ENCODE measurements around the gene PLXNA2. TPM values are rescaled to one million over a fixed set of nuclear protein-coding genes. Genes with fewer than 3 reads are reported as not detected.
A peak's percentile ranks its signal among the peaks of the same experiment; 100 is the strongest.

Gene PLXNA2
- polyA plus RNA-seq, 1 of the 3 experiments (the other 2 are of a cell fraction) = 8.5 TPM

DNA sequence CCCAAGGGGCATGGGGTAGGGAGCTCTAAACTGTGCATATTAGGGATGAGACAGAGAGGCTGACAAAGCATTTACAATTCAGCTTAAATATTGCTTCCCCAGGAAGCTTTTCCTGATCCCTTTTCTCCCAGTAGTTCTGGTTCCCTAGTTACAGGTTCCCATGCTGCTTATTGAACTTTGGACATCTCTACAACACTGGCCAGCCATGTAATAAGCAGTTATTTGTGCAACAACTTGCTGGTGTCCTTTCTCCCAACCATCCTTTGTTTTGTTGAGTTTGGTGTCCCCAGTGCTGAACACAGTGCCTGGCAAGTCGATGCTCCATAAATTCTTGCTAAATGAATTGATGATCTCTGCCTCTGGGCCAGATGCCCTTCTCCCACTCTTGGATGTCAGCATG lies 80.6 kb downstream of the PLXNA2 start:
- peaks cover 50 to 91% of the 10 kb centered on the region in 2 experiments for H3K4me1 ChIP-seq (ENCODE audit: control insufficient read depth in 1 of 2, insufficient read depth in 2 of 2, low read depth in 1 of 2, low read length in 1 of 2)
- H2AFZ ChIP-seq (ENCODE audit: low read depth) = no peak overlapping the region
- no peak overlapping the region for H3K4me3 ChIP-seq (ENCODE audit: low read depth in 2 of 2, low read length in 1 of 2)
- no peaks in the 10 kb centered on the region for H4K20me1 ChIP-seq (ENCODE audit: insufficient read depth)
- TF ChIP-seq RXRA (IDR thresholded peaks at IDR 0.05; ENCODE audit: borderline replicate concordance, low read depth) = no peak
- H3K36me3 ChIP-seq (replicated peaks in 1 of 2; ENCODE audit: control insufficient read depth in 1 of 2, insufficient read depth in 2 of 2, low read length in 1 of 2) = peaks cover 3 to 4% of the 10 kb centered on the region in 2 experiments
- CTCF ChIA-PET = interaction anchor here (1.4 to 3.0 kb wide), 4 partner anchors 31 to 142 kb away, joined by 3 to 26 read pairs (median 5); partner anchors contain the start of gene PLXNA2
- no peaks in the 10 kb centered on the region for H3K27me3 ChIP-seq (ENCODE audit: insufficient read depth)
- H3K79me2 ChIP-seq (ENCODE audit: insufficient read depth) = peaks cover 47% of the 10 kb centered on the region
- no peak for DNase-seq
- H3K9ac ChIP-seq = no peak overlapping the region
- no peaks in the 10 kb centered on the region for H3K9me3 ChIP-seq
- POLR2A ChIA-PET = no interaction called here
- peak overlapping the region; percentile 89 to 99; a peak in 2 of 4 replicates for H3K27ac ChIP-seq (ENCODE audit: low read depth in 2 of 2, low read length in 1 of 2)
- no peak overlapping the region for H3K4me2 ChIP-seq
- H3K9me2 ChIP-seq = no peaks in the 10 kb centered on the region
- H3F3A ChIP-seq (replicated peaks; ENCODE audit: insufficient read depth) = peaks cover 27% of the 10 kb centered on the region
- WGBS (ENCODE audit: low lambda C conversion rate) = 71% methylated on average over 1 of the region's 1 CpG

DNA sequence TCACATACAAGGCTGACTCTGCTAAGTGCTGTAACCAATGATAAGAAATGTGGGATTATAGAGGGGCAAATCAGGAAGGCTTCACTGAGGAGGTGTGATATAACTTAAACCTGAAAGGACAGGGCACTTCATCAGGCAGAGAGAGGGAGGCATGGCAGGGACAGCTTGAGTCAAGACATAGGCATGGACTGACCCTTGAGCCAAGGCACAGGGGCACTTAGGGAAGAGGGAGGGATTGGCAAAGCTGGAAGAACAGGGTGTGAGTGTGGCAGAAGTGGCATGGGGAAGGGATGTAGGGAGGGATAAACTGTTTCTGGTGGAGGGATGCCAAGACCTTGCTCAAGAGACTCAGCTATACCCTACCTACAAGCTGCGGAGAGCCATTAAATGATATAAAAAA lies 81.3 kb downstream of the PLXNA2 start:
- peaks cover 27% of the 10 kb centered on the region for H3F3A ChIP-seq (replicated peaks; ENCODE audit: insufficient read depth)
- no peak for DNase-seq
- peak overlapping the region; percentile 60; the same call in 1 of the 2 replicates for H3K4me2 ChIP-seq
- WGBS (ENCODE audit: low lambda C conversion rate) = 71% methylated on average over 1 of the region's 1 CpG
- H2AFZ ChIP-seq (ENCODE audit: low read depth) = no peak overlapping the region
- TF ChIP-seq RCOR1 (IDR thresholded peaks at IDR 0.05; ENCODE audit: low read length) (no peak), SMC3 (IDR thresholded peaks at IDR 0.05; ENCODE audit: low read depth, low read length) (no peak), TEAD4 (IDR thresholded peaks at IDR 0.05; ENCODE audit: borderline replicate concordance, insufficient read depth) (no peak), REST (IDR thresholded peaks at IDR 0.05; ENCODE audit: low read depth, low read length) (no peak), CHD2 (IDR thresholded peaks at IDR 0.05; ENCODE audit: low read length, partially characterized antibody) (no peak), FOXM1 (IDR thresholded peaks at IDR 0.05; ENCODE audit: low read depth) (no peak), MXI1 (IDR thresholded peaks at IDR 0.05; ENCODE audit: low read depth, low read length) (no peak), JUND (IDR thresholded peaks at IDR 0.05) (no peak), SIN3A (IDR thresholded peaks at IDR 0.05; ENCODE audit: borderline replicate concordance, low read depth, low read length) (no peak), RXRA (IDR thresholded peaks at IDR 0.05; ENCODE audit: borderline replicate concordance, low read depth) (no peak), USF2 (IDR thresholded peaks at IDR 0.05; ENCODE audit: borderline replicate concordance, low read depth, low read length) (no peak), RFX5 (IDR thresholded peaks at IDR 0.05; ENCODE audit: low read length) (no peak), GATA2 (CRISPR knock-in tag; IDR thresholded peaks at IDR 0.05) (no peak), FOXJ3 (CRISPR knock-in tag; IDR thresholded peaks at IDR 0.05) (no peak), NRF1 (IDR thresholded peaks at IDR 0.05; ENCODE audit: low read depth, low read length) (no peak), FOSL2 (IDR thresholded peaks at IDR 0.05; ENCODE audit: borderline replicate concordance, low read depth) (no peak), IRF3 (IDR thresholded peaks at IDR 0.05; ENCODE audit: low read depth, low read length) (no peak)
- TF ChIP-seq, protein P1, sequence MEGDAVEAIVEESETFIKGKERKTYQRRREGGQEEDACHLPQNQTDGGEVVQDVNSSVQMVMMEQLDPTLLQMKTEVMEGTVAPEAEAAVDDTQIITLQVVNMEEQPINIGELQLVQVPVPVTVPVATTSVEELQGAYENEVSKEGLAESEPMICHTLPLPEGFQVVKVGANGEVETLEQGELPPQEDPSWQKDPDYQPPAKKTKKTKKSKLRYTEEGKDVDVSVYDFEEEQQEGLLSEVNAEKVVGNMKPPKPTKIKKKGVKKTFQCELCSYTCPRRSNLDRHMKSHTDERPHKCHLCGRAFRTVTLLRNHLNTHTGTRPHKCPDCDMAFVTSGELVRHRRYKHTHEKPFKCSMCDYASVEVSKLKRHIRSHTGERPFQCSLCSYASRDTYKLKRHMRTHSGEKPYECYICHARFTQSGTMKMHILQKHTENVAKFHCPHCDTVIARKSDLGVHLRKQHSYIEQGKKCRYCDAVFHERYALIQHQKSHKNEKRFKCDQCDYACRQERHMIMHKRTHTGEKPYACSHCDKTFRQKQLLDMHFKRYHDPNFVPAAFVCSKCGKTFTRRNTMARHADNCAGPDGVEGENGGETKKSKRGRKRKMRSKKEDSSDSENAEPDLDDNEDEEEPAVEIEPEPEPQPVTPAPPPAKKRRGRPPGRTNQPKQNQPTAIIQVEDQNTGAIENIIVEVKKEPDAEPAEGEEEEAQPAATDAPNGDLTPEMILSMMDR (IDR thresholded peaks at IDR 0.05) = no peak
- TF ChIP-seq, protein P2, sequence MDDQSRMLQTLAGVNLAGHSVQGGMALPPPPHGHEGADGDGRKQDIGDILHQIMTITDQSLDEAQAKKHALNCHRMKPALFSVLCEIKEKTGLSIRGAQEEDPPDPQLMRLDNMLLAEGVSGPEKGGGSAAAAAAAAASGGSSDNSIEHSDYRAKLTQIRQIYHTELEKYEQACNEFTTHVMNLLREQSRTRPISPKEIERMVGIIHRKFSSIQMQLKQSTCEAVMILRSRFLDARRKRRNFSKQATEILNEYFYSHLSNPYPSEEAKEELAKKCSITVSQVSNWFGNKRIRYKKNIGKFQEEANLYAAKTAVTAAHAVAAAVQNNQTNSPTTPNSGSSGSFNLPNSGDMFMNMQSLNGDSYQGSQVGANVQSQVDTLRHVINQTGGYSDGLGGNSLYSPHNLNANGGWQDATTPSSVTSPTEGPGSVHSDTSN (IDR thresholded peaks at IDR 0.05) = no peak
- CTCF ChIA-PET = interaction anchor here (0.6 to 3.0 kb wide), 6 partner anchors 8 to 158 kb away, joined by 3 to 26 read pairs (median 5); partner anchors contain the start of gene PLXNA2
- POLR2A ChIA-PET = no interaction called here
- H3K9me3 ChIP-seq = no peaks in the 10 kb centered on the region
- peak overlapping the region; percentile 49; the same call in 1 of the 2 replicates for H3K9ac ChIP-seq
- no peaks in the 10 kb centered on the region for H3K27me3 ChIP-seq (ENCODE audit: insufficient read depth)
- no peaks in the 10 kb centered on the region for H3K9me2 ChIP-seq
- H3K36me3 ChIP-seq (replicated peaks in 1 of 2; ENCODE audit: control insufficient read depth in 1 of 2, insufficient read depth in 2 of 2, low read length in 1 of 2) = peaks cover under 1 to 3% of the 10 kb centered on the region in 2 experiments
- H3K4me1 ChIP-seq (ENCODE audit: control insufficient read depth in 1 of 2, insufficient read depth in 2 of 2, low read depth in 1 of 2, low read length in 1 of 2) = peaks cover 54 to 95% of the 10 kb centered on the region in 2 experiments
- no peak overlapping the region for H3K4me3 ChIP-seq (ENCODE audit: low read depth in 2 of 2, low read length in 1 of 2)
- no peaks in the 10 kb centered on the region for H4K20me1 ChIP-seq (ENCODE audit: insufficient read depth)
- peak overlapping the region; percentile 89 to 99 for H3K27ac ChIP-seq (ENCODE audit: low read depth in 2 of 2, low read length in 1 of 2)
- peaks cover 45% of the 10 kb centered on the region for H3K79me2 ChIP-seq (ENCODE audit: insufficient read depth)

Measured in SK-N-SH (cell line).